Mesothelial cell of epicardium (in vitro differentiated cells): Measurements from ENCODE around the gene SALL2. TPM values are rescaled to one million over a fixed set of nuclear protein-coding genes. Genes with fewer than 3 reads are reported as not detected.

ENCODE experiments used
- DNase-seq, 2 experiments: peaks; one replicate each; pipeline ENCODE4 v3.0.0; 2021; ENCODE audit warnings: low spot score in 2 of 2; ENCODE audit not compliant: unreplicated experiment in 2 of 2
- H3K27ac Mint-ChIP-seq: 2 replicates; pipeline ENCODE4 v1.8.0; 2021; ENCODE audit warnings: mixed read lengths
- H3K27me3 Mint-ChIP-seq: 2 replicates; pipeline ENCODE4 v1.8.0; 2021; ENCODE audit warnings: low read depth, mixed read lengths
- H3K36me3 Mint-ChIP-seq: 2 replicates; pipeline ENCODE4 v1.8.0; 2021; ENCODE audit warnings: mixed read lengths
- H3K4me1 Mint-ChIP-seq: 2 replicates; pipeline ENCODE4 v1.8.0; 2021; ENCODE audit warnings: mixed read lengths
- H3K4me3 Mint-ChIP-seq: 2 replicates; pipeline ENCODE4 v1.8.0; 2021; ENCODE audit warnings: mild to moderate bottlenecking, moderate library complexity, mixed read lengths
- H3K9me3 Mint-ChIP-seq: 2 replicates; pipeline ENCODE4 v1.8.0; 2021; ENCODE audit warnings: mixed read lengths
- total RNA-seq: library from RNA; stranded (reverse); gene quantifications from 3 replicates; pipeline ENCODE4 v1.2.1, GENCODE V29; 2021
- TF ChIP-seq, protein P1 (sequence below): fragments of 200-600 bp; sonication (generic); IDR thresholded peaks from one replicate; pipeline ENCODE4 v1.5.0; 2021; ENCODE audit warnings: antibody characterized with exemption; ENCODE audit not compliant: unreplicated experiment

Gene SALL2
- total RNA-seq, 1 donor from 2014 or later: 44.6 TPM

DNA sequence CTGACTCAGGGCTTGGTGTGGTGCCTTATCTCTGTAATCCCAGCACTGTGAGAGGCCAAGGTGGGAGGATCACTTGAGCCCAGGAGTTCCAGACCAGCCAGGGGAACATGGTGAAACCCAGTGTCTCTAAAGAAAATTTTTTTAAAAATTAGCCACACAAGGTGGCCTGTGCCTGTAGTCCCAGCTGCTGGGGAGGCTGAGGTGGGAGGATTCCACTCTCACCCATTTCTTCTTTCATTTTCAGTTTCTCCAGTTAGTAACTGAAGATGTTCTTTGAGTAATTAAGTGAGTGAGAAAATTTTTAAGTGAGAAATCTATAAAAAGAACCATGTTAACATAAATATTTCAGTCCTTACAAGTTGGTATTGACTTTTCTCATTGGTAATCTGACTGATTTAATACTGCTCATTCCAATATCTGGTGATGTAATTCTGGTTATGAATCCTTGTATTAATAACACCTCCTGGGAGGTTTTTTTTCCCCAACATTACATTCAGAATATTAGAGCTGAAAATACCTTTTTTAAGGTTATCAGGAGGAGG is 21.1 kb downstream of the SALL2 start:
- TF ChIP-seq, protein P1, sequence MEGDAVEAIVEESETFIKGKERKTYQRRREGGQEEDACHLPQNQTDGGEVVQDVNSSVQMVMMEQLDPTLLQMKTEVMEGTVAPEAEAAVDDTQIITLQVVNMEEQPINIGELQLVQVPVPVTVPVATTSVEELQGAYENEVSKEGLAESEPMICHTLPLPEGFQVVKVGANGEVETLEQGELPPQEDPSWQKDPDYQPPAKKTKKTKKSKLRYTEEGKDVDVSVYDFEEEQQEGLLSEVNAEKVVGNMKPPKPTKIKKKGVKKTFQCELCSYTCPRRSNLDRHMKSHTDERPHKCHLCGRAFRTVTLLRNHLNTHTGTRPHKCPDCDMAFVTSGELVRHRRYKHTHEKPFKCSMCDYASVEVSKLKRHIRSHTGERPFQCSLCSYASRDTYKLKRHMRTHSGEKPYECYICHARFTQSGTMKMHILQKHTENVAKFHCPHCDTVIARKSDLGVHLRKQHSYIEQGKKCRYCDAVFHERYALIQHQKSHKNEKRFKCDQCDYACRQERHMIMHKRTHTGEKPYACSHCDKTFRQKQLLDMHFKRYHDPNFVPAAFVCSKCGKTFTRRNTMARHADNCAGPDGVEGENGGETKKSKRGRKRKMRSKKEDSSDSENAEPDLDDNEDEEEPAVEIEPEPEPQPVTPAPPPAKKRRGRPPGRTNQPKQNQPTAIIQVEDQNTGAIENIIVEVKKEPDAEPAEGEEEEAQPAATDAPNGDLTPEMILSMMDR: no peak
- no peak overlapping the region for H3K4me3 Mint-ChIP-seq
- H3K27ac Mint-ChIP-seq: no peak overlapping the region

DNA sequence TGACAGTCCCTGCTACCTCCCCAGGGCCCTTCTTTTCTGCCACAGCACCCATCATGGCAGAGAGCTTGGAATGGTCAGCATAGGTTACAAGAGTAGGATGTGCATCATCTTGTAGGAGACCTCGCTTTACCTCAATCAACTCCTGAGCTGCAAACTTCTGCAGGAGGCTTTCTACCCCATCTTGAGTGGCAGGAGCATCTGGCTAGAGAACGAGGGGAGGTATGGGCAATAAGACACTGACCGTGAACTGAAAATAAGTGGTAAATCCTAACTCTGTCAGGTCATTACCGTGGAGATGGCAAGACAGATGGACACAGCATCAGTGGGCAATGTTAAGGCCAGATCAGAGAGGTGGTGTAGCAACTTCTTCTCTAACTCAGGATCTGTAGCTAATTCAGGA is 22.8 kb downstream of the SALL2 start:
- peaks cover 1% of the 10 kb centered on the region for H3K4me1 Mint-ChIP-seq
- no peak overlapping the region for H3K27ac Mint-ChIP-seq
- no peaks in the 10 kb centered on the region for H3K27me3 Mint-ChIP-seq
- no peaks in the 10 kb centered on the region for H3K9me3 Mint-ChIP-seq
- peaks cover 41% of the 10 kb centered on the region for H3K36me3 Mint-ChIP-seq
- no peak overlapping the region for H3K4me3 Mint-ChIP-seq
- no peak for DNase-seq
- TF ChIP-seq, protein P1: no peak

More for the DNA sequence above, 21.1 kb downstream of the SALL2 start:
- Mint-ChIP-seq H3K27me3 (no peaks in the 10 kb centered on the region), H3K9me3 (no peaks in the 10 kb centered on the region), H3K36me3 (peaks cover 28% of the 10 kb centered on the region), H3K4me1 (peaks cover 12% of the 10 kb centered on the region)
- no peak for DNase-seq

DNA sequence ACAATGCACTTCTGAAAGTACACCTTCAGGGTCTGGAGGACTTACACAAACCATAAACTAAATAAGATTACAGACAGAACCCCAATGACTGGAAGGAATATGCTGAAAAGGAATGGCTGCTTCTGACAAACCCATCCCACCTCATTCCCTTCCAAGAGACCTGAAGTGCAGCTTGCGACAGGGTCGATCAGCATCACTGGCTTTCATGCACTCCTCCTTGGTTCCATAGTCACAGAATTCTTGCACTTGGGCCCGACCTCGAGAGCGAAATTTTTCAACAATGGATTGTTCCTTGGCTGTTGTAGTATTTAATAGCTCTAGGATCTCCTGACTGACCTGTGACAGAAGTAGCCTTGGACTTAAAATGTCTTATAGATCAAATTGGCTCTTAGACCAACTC is 24.6 kb downstream of the SALL2 start:
- Mint-ChIP-seq H3K4me3 (no peak overlapping the region), H3K27ac (no peak overlapping the region), H3K36me3 (peaks cover 39% of the 10 kb centered on the region), H3K27me3 (no peaks in the 10 kb centered on the region), H3K9me3 (no peaks in the 10 kb centered on the region), H3K4me1 (no peaks in the 10 kb centered on the region)
- TF ChIP-seq, protein P1: no peak
- no peak for DNase-seq

DNA sequence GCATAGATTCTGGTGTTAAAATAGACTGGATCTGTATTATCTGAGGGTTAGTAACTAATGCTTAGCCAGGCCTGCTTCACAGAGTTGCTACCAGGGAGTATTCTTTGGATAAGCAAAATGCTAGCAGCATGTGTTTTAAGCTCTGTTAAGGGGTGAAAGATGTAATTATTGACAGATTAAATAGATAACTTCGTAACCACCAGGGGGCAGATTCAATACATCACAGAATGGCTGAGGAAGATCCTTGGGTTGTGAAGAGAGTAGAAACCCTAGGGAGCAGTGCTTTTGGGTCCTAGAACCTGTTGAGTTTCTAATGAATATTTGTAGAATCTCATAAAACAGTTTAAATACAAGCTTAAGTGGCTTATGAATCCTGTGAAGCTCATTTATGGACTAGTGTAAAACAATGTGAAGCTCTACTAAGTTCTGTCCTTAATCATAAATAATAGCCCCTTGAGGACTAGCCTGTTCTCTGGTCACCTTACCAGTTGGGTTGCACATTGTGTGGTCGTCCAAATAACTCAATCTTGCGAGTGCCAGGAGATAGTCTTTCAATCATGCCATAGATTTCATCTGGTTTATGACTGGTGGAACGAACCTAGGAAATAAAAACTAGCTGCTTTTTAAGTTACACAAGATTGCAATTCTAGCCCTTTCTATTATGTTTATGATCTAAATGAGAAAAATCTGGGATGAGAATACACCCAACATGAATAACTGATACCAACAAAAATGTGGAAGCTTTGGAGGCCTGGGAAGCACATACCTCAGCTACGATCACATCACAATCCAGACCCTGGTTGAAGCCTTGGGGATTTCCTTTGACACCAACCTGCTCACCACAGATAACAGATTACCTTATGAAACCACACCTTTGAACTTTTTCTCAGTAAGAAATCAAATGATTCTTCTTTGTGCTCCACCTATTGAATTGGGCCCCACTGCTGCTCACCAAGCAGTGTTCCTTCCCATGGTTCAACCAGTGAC is 27.3 kb downstream of the SALL2 start:
- no peaks in the 10 kb centered on the region for H3K4me1 Mint-ChIP-seq
- H3K9me3 Mint-ChIP-seq: no peaks in the 10 kb centered on the region
- no peaks in the 10 kb centered on the region for H3K27me3 Mint-ChIP-seq
- peak overlapping the region; percentile 76 for H3K27ac Mint-ChIP-seq
- peaks cover 54% of the 10 kb centered on the region for H3K36me3 Mint-ChIP-seq
- no peak overlapping the region for H3K4me3 Mint-ChIP-seq
- TF ChIP-seq, protein P1: peak; percentile 71
- DNase-seq: no peak

DNA sequence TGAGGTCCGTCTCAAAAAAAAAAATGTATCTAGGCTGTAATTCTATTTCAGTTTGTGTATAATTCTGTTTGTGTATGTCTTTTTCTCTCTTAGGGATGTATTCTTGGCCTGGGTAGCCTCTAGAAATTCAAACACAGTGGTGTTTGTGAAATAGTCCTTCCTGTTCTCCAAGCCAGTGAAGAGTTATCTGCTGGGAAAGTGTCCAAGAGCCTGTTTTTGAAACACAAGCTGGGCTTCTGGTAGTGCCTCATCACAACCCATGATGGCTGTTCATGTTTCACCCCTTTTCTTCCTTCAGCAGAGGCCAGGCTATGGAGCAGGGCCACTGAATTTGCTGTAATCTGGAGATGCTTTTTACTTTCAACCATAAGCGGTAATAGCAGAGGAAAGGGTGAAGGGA is 29.7 kb downstream of the SALL2 start:
- Mint-ChIP-seq H3K36me3 (peaks cover 55% of the 10 kb centered on the region), H3K4me3 (no peak overlapping the region)
- TF ChIP-seq, protein P1: no peak

More for the DNA sequence above, 29.7 kb downstream of the SALL2 start:
- no peak for DNase-seq
- H3K9me3 Mint-ChIP-seq: no peaks in the 10 kb centered on the region
- no peaks in the 10 kb centered on the region for H3K27me3 Mint-ChIP-seq
- no peaks in the 10 kb centered on the region for H3K4me1 Mint-ChIP-seq
- peak overlapping the region; percentile 11 for H3K27ac Mint-ChIP-seq
